Heart right ventricle (tissue), 16 donors: ENCODE results near the gene MSMB. TPM values are rescaled to one million over a fixed set of nuclear protein-coding genes. Genes with fewer than 3 reads are reported as not detected.

ENCODE experiments used
- ATAC-seq, 8 donors: fragments of 200-7000 bp; cut with Tn5 transposase; one replicate each; pipeline ENCODE4 v1.9.1; 2020; ENCODE audit warnings: mild to moderate bottlenecking in 8 of 8, moderate library complexity in 8 of 8, moderate number of reproducible peaks in 1 of 8
- DNase-seq, 2 donors: peaks; one replicate each; pipeline ENCODE4 v3.0.0-alpha.2; 2020
- H3K27ac ChIP-seq, 10 donors: fragments of 200-600 bp; sonication (generic) in 2 of 10; one replicate each; pipeline versions ENCODE4 v1.5.0 to v1.8.0; 2020 to 2022; ENCODE audit warnings: mild to moderate bottlenecking in 3 of 10
- H3K27me3 ChIP-seq, 7 donors: fragments of 200-600 bp; one replicate each; pipeline ENCODE4 v1.8.0; 2021 to 2022; ENCODE audit warnings: mild to moderate bottlenecking in 2 of 7
- H3K36me3 ChIP-seq, 9 donors: fragments of 200-600 bp; sonication (generic) in 1 of 9; one replicate each; pipeline versions ENCODE4 v1.5.0 to v1.8.0; 2020 to 2022; ENCODE audit warnings: mild to moderate bottlenecking in 2 of 9
- H3K4me1 ChIP-seq, 9 donors: fragments of 200-600 bp; sonication (generic) in 1 of 9; one replicate each; pipeline versions ENCODE4 v1.5.0 to v1.8.0; 2020 to 2022; ENCODE audit warnings: mild to moderate bottlenecking in 4 of 9
- H3K4me3 ChIP-seq, 10 donors: fragments of 200-600 bp; sonication (generic) in 2 of 10; one replicate each; pipeline versions ENCODE4 v1.5.0 to v1.8.0; 2020 to 2022; ENCODE audit warnings: mild to moderate bottlenecking in 7 of 10, moderate library complexity in 2 of 10
- H3K9me3 ChIP-seq, 11 donors: fragments of 200-600 bp in 10 of 11; sonication (generic) in 2 of 11; one replicate each; pipeline versions ENCODE4 v1.5.0 to v1.8.0; 2013 to 2022; ENCODE audit warnings: mild to moderate bottlenecking in 2 of 11, control low read depth in 1 of 11, moderate library complexity in 1 of 11
- WGBS, 2 donors: extraction: QIAGEN DNeasy Blood & Tissue Kit; methylation state at CpG; one replicate each; pipeline ENCODE4 v1.1.7; 2013; ENCODE audit warnings: inconsistent platforms in 1 of 2; 5-methylcytosine and 5-hydroxymethylcytosine counted together
- intact Hi-C, 10 donors: fragments of 100-400 bp; cut with DNase I; formaldehyde crosslinking; loops; one replicate each; pipeline versions ENCODE4 v1.11.1 to v1.14.2; 2022
- polyA plus RNA-seq, 2 donors: library from polyadenylated mRNA; stranded (reverse); fragments of 200-250 nt; gene quantifications; one replicate each; pipeline ENCODE4 v1.2.3, GENCODE V29; 2013
- total RNA-seq, 10 donors: library from RNA; stranded (reverse); fragmentation: NEBNext Ultra II Directional in 3 of 10; extraction: Animal tissue kit (Norgen Biotek cat#: 25700) in 3 of 10; gene quantifications; one replicate each; pipeline versions ENCODE4 v1.2.1 to v1.2.4, GENCODE V29; 2021 to 2023
- TF ChIP-seq, protein P1 (sequence below), 9 donors: fragments of 200-600 bp; sonication (generic) in 2 of 9; IDR thresholded peaks; one replicate each; pipeline versions ENCODE4 v1.5.0 to v1.8.0; 2021 to 2022; ENCODE audit warnings: antibody characterized with exemption in 9 of 9, mild to moderate bottlenecking in 5 of 9, moderate library complexity in 1 of 9
- donor health status: Arrhythmogenic right ventricular cardiomyopathy.
- donor health status: ischemic (EF 13 %, LVEDD 7.1; RV severe dilation, severe dysfunction).
- donor health status: healthy with polysubstance abuse.
- donor health status: DM: no; HTN: yes; CAD: no.
- donor health status: DM: no; HTN: no; CAD: no.
- donor health status: ischemic (EF 25% LVEDD 6.9; RV normal size, moderate dysfunction).
- donor health status: ischemic (EF 25% LVEDD 5.7; RV mildly dilated, moderate dysfunction).
- donor health status: healthy.
- donor health status: DM: yes; HTN: yes; CAD: no.
- donor health status: Ischemic cardiomyopathy.
- donor health status: ischemic (EF 35%, LVEDD 5.7; RV mildly dilated, moderate dysfunction).
- donor health status: nonischemic (EF 11% LVEDD 7.7; RV severe dilation, severe dysfunction).
- donor health status: DM: yes; HTN: yes; CAD: no.
- donor health status: PGD.
- donor health status: ischemic (EF 29% LVEDD 5.4; RV normal size, mild dysfunction).
- donor health status: nonischemic (EF 23%, LVEDD 6.1; RV moderate dilation, normal function).

The MSMB gene
- total and polyA plus RNA-seq, 12 donors = not detected

- peaks cover 0 to 11% (median 0%) of the 10 kb centered on the region in 9 donors for H3K36me3 ChIP-seq
- DNase-seq = peak; percentile 98 to 99
- 1 to 2% methylated on average over 53 to 59 of the region's 59 CpGs for WGBS, 2 donors
- ATAC-seq = peak; percentile 98 to 99 (median 98)
- intact Hi-C loops = no loop called here
- H3K27ac ChIP-seq = peak within 1 kb of the TSS; percentile 84 to 98 (median 96)
- TF ChIP-seq, protein P1, sequence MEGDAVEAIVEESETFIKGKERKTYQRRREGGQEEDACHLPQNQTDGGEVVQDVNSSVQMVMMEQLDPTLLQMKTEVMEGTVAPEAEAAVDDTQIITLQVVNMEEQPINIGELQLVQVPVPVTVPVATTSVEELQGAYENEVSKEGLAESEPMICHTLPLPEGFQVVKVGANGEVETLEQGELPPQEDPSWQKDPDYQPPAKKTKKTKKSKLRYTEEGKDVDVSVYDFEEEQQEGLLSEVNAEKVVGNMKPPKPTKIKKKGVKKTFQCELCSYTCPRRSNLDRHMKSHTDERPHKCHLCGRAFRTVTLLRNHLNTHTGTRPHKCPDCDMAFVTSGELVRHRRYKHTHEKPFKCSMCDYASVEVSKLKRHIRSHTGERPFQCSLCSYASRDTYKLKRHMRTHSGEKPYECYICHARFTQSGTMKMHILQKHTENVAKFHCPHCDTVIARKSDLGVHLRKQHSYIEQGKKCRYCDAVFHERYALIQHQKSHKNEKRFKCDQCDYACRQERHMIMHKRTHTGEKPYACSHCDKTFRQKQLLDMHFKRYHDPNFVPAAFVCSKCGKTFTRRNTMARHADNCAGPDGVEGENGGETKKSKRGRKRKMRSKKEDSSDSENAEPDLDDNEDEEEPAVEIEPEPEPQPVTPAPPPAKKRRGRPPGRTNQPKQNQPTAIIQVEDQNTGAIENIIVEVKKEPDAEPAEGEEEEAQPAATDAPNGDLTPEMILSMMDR (IDR thresholded peaks at IDR 0.05) = peak; percentile 43 to 84 (median 76)
- H3K9me3 ChIP-seq = no peaks in the 10 kb centered on the region
- peak within 1 kb of the TSS; percentile 71 to 97 (median 86) for H3K4me3 ChIP-seq
- no peaks in the 10 kb centered on the region for H3K27me3 ChIP-seq
- H3K4me1 ChIP-seq = peaks cover 15 to 56% (median 49%) of the 10 kb centered on the region in 9 donors
Measured at GRCh38 chr10:46030091-46030937, 15.8 kb downstream of the MSMB start, which contains the start of gene NCOA4. Gene NCOA4 (minus strand): TSS chr10:46030623. CDS start chr10:46016680, 13,943 bp downstream.

GRCh38 chr10:46029461-46030030 lies 16.5 kb downstream of the MSMB start:
- intact Hi-C loops = loop anchor here in 2 of 10 donors (10.0 kb wide), 1 partner anchor 55 kb away; the partner anchor contains the start of gene TIMM23 (in 2 of the 2)
- TF ChIP-seq, protein P1 (IDR thresholded peaks at IDR 0.05) = no peak
- ATAC-seq = no peak
- H3K27ac ChIP-seq = peak overlapping the region; percentile 84 to 98 (median 96)
- peaks cover 0 to 11% (median 0%) of the 10 kb centered on the region in 9 donors for H3K36me3 ChIP-seq
- peak overlapping the region; percentile 71 to 97 (median 86) for H3K4me3 ChIP-seq
- no peaks in the 10 kb centered on the region for H3K9me3 ChIP-seq
- H3K27me3 ChIP-seq = no peaks in the 10 kb centered on the region
- 8 to 9% methylated on average over 6 of the region's 6 CpGs for whole genome bisulfite sequencing, 2 donors
- DNase-seq = no peak
- peaks cover 21 to 64% (median 56%) of the 10 kb centered on the region in 9 donors for H3K4me1 ChIP-seq

- 14 to 21% methylated on average over 6 of the region's 6 CpGs for WGBS, 2 donors
- TF ChIP-seq, protein P1 (IDR thresholded peaks at IDR 0.05) = peak in 8 of 9 donors; percentile 22 to 73 (median 64)
- Histone ChIP-seq H3K27ac (peak overlapping the region in 8 of 10 donors; percentile 92 to 98 (median 96)), H3K4me3 (peak overlapping the region; percentile 71 to 97 (median 86)), H3K27me3 (no peaks in the 10 kb centered on the region), H3K9me3 (no peaks in the 10 kb centered on the region), H3K36me3 (peaks cover 0 to 11% (median 0%) of the 10 kb centered on the region in 9 donors), H3K4me1 (peaks cover 22 to 69% (median 63%) of the 10 kb centered on the region in 9 donors)
- ATAC-seq = no peak
- intact Hi-C loops = loop anchor here in 2 of 10 donors (10.0 kb wide), 1 partner anchor 54 kb away; the partner anchor contains the start of gene TIMM23 (in 2 of the 2)
- peak in 1 of 2 donors; percentile 16 for DNase-seq
Measured at GRCh38 chr10:46028584-46029460, 17.2 kb downstream of the MSMB start.
